Stomach smooth muscle (tissue), 2 donors: ENCODE measurements around the gene MERTK.
"Not testable (repeated sequence)": the region's sequence is repeated elsewhere in the genome, so short reads cannot be mapped to it uniquely, and the experiment has no call there.

Experiments used
- H3K27ac ChIP-seq: one replicate; pipeline ENCODE4 v1.7.0; 2013; ENCODE audit warnings: mild to moderate bottlenecking, low read length, inconsistent platforms
- H3K27me3 ChIP-seq, 2 donors: one replicate each; pipeline ENCODE4 v1.7.0; 2013; ENCODE audit warnings: low read length in 2 of 2; ENCODE audit not compliant: insufficient read depth in 2 of 2, control insufficient read depth in 1 of 2
- H3K36me3 ChIP-seq, 2 donors: one replicate each; pipeline ENCODE4 v1.7.0; 2013; ENCODE audit warnings: low read length in 2 of 2; ENCODE audit not compliant: control insufficient read depth in 2 of 2, insufficient read depth in 2 of 2
- H3K4me1 ChIP-seq: one replicate; pipeline ENCODE4 v1.7.0; 2013; ENCODE audit warnings: low read length; ENCODE audit not compliant: control insufficient read depth, insufficient read depth
- H3K4me3 ChIP-seq, 2 donors: one replicate each; pipeline ENCODE4 v1.7.0; 2013; ENCODE audit warnings: low read length in 2 of 2
- H3K9ac ChIP-seq, 2 donors: one replicate each; pipeline ENCODE4 v1.7.0; 2013; ENCODE audit warnings: low read length in 2 of 2, mild to moderate bottlenecking in 1 of 2
- H3K9me3 ChIP-seq, 2 donors: one replicate each; pipeline ENCODE4 v1.7.0; 2013; ENCODE audit warnings: low read length in 2 of 2; ENCODE audit not compliant: control insufficient read depth in 2 of 2
- donor health status: healthy.
- donor health status: Pancreatic carcinoma.

Gene MERTK

DNA sequence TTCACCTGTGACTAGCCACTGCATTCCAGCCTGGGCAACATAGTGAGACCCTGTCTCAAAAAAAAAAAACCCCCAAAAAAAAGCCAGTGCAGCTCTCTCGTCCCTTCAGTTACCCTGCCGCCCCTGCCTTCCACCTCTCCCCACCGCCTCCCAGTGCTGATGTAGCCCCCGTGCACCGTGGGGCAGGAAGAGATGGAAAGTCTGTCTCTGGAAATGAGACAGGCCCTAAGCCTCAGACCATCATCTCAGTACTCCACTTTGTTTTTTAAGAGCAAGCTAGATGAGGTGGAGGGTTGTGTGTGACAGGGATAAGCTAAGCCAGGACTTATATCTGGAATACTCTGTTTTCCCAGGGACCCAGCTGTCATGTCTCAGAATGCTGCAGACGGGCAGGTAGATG, 32.0 kb downstream of the MERTK start:
- Histone ChIP-seq H3K9ac (no peak overlapping the region), H3K4me3 (no peak overlapping the region), H3K27me3 (no peaks in the 10 kb centered on the region), H3K4me1 (no peaks in the 10 kb centered on the region), H3K9me3 (no peaks in the 10 kb centered on the region), H3K36me3 (peaks cover 3 to 19% of the 10 kb centered on the region in 2 donors), H3K27ac (no peak overlapping the region)

- Histone ChIP-seq H3K27me3 (no peaks in the 10 kb centered on the region), H3K4me1 (no peaks in the 10 kb centered on the region), H3K9ac (no peak overlapping the region), H3K36me3 (peaks cover 3 to 19% of the 10 kb centered on the region in 2 donors), H3K27ac (no peak overlapping the region), H3K9me3 (no peaks in the 10 kb centered on the region), H3K4me3 (no peak overlapping the region)
Measured at GRCh38 chr2:111930875-111931274, 32.5 kb downstream of the MERTK start.

DNA sequence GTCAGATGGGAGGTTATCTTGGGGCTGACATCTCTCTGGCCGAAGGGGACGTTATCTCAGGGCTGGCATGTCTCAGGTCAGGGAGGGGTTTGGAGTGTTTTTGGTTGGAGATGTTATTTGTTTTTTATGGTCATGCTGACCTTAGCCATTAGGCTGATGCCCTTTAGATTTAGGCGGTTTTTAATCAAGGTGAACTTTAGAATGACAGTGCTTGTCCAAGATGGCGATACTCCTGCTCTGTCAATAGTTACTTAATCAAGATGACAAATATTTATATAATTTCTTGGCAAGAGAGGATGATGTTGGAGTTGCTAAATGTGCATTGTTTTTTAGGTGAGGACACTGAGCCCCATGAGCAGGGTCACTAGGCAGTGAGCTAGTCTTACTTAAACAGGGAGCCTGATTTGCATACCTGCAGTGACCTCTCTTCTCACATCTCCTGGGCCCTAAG, 34.5 kb downstream of the MERTK start:
- Histone ChIP-seq H3K27ac (no peak overlapping the region), H3K4me3 (no peak overlapping the region), H3K27me3 (no peaks in the 10 kb centered on the region), H3K36me3 (peaks cover 3 to 19% of the 10 kb centered on the region in 2 donors), H3K9ac (no peak overlapping the region), H3K4me1 (no peaks in the 10 kb centered on the region), H3K9me3 (no peaks in the 10 kb centered on the region)

DNA sequence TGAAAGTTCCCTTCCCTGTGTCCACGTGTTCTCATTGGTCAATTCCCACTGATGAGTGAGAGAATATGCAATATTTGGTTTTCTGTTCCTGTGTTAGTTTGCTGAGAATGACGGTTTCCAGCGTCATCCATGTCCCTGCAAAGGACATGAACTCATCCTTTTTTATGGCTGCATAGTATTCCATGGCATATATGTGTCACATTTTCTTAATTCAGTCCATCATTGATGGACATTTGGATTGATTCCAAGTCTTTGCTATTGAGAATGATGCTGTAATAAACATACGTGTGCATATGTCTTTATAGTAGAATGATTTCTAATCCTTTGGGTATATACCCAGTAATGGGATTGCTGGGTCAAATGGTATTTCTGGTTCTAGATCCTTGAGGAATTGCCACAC, 35.5 kb downstream of the MERTK start:
- not testable (repeated sequence) for H3K4me3 ChIP-seq, H3K9ac ChIP-seq, H3K9me3 ChIP-seq, H3K4me1 ChIP-seq, H3K27ac ChIP-seq, H3K27me3 ChIP-seq
- peaks cover 3 to 16% of the 10 kb centered on the region in 2 donors for H3K36me3 ChIP-seq

- Histone ChIP-seq H3K4me1 (no peaks in the 10 kb centered on the region), H3K9ac (no peak overlapping the region), H3K27me3 (no peaks in the 10 kb centered on the region), H3K9me3 (no peaks in the 10 kb centered on the region), H3K27ac (no peak overlapping the region), H3K36me3 (peaks cover 0 to 2% of the 10 kb centered on the region in 2 donors), H3K4me3 (no peak overlapping the region)
Measured at GRCh38 chr2:111936881-111937280, 38.5 kb downstream of the MERTK start.

DNA sequence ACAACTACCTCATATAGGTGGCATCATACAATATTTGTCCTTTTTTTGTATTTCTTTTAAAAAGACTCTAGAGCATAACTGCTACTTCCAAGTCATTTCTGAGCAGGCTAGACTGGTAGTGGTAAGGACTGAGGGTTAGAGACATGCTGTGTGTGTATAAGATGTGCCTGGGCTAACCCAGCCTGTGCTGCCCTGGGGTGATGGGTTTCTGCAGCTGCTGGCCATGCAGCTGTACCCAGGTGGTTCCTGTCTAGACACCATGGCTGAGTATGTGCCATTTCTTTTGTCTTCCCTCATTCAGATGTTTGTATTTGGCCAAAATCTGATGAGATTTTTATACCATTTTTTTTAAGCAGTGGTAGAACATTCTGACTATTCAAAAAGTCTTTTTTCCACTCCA, 40.0 kb downstream of the MERTK start:
- H3K9ac ChIP-seq = no peak overlapping the region
- no peak overlapping the region for H3K4me3 ChIP-seq

DNA sequence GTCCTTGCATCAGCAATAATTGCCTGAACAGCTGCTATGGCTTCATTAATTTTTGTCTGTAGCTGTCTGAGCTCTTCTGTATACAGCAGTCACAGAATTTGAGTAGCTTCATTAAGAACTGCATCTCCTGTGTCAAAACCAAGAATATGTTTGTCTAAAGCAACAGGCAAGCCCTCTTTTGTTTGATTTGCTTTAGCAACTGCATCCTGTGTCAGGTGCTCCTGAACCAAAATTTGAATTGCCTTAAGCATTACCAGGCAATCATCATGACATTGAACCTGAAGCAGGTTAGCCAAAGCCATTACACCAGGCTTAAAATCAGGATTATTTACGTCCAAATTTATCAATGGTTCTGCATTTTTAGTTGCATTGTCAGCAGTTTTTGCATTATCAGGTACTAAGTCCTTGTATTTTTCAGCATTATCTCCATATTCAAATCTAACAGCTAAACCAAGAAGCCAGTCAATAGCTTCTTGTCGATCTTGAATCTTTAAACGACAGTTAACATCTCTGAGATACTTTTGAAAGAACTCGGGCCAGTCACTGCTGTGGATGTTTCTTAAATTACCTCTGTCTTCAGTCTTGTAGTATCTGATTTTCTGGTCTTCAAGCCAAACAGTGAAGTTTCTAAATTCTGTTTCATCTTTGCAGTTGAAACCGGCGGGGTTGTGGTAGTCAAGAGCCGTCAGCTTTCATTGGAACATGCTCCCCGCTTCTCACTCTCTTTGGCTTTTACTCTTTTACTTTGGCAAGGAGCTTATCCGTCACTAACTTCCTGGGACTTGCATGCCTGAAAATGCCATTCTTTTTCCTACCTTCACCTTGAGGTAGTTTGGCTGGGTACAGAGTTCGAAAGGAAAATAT, 42.2 kb downstream of the MERTK start:
- no peaks in the 10 kb centered on the region for H3K36me3 ChIP-seq
- H3K9me3 ChIP-seq = no peaks in the 10 kb centered on the region

More for the DNA sequence above, 40.0 kb downstream of the MERTK start:
- no peak overlapping the region for H3K27ac ChIP-seq
- H3K27me3 ChIP-seq = no peaks in the 10 kb centered on the region
- no peaks in the 10 kb centered on the region for H3K36me3 ChIP-seq
- H3K9me3 ChIP-seq = no peaks in the 10 kb centered on the region
- H3K4me1 ChIP-seq = no peaks in the 10 kb centered on the region

GRCh38 chr2:111941531-111941930, 43.1 kb downstream of the MERTK start:
- Histone ChIP-seq H3K36me3 (no peaks in the 10 kb centered on the region), H3K4me3 (no peak overlapping the region), H3K4me1 (peaks cover 19% of the 10 kb centered on the region), H3K27ac (no peak overlapping the region), H3K27me3 (no peaks in the 10 kb centered on the region), H3K9me3 (no peaks in the 10 kb centered on the region), H3K9ac (no peak overlapping the region)

More for the DNA sequence above, 42.2 kb downstream of the MERTK start:
- H3K27ac ChIP-seq = no peak overlapping the region
- no peak overlapping the region for H3K9ac ChIP-seq
- H3K27me3 ChIP-seq = no peaks in the 10 kb centered on the region
- no peak overlapping the region for H3K4me3 ChIP-seq
- H3K4me1 ChIP-seq = peaks cover 10% of the 10 kb centered on the region

GRCh38 chr2:111944531-111945210, 46.3 kb downstream of the MERTK start:
- Histone ChIP-seq H3K4me1 (peaks cover 28% of the 10 kb centered on the region), H3K36me3 (peaks cover 0 to 12% of the 10 kb centered on the region in 2 donors), H3K9me3 (no peaks in the 10 kb centered on the region), H3K9ac (no peak overlapping the region), H3K27ac (peak overlapping the region; percentile 25), H3K27me3 (no peaks in the 10 kb centered on the region), H3K4me3 (no peak overlapping the region)

GRCh38 chr2:111945444-111946293, 47.3 kb downstream of the MERTK start:
- Histone ChIP-seq H3K9me3 (no peaks in the 10 kb centered on the region), H3K9ac (no peak overlapping the region), H3K4me1 (peaks cover 28% of the 10 kb centered on the region), H3K27me3 (no peaks in the 10 kb centered on the region), H3K36me3 (peaks cover 0 to 12% of the 10 kb centered on the region in 2 donors), H3K4me3 (no peak overlapping the region), H3K27ac (peak overlapping the region; percentile 70)
